Neural progenitor cell (in vitro differentiated cells): Measurements from ENCODE around the gene HSP90AB1. TPM values are rescaled to one million over a fixed set of nuclear protein-coding genes. Genes with fewer than 3 reads are reported as not detected.
A peak's percentile ranks its signal among the peaks of the same experiment; 100 is the strongest.

ENCODE experiments used
- DNase-seq: peaks from one replicate; pipeline ENCODE4 v3.0.0-alpha.2; 2016; ENCODE audit warnings: low spot score
- H2AFZ ChIP-seq: fragments of 200-600 bp; sonication (generic); replicated peaks from 2 replicates; pipeline ENCODE4 v1.6.1; 2016; ENCODE audit warnings: antibody characterized with exemption
- H3F3A ChIP-seq: fragments of 200-600 bp; sonication (generic); 2 replicates; pipeline ENCODE4 v1.6.1; 2016; ENCODE audit warnings: antibody characterized with exemption, low read depth
- H3K27ac ChIP-seq: fragments of 200-600 bp; sonication (generic); 2 replicates; pipeline ENCODE4 v1.5.1; 2016; ENCODE audit warnings: mild to moderate bottlenecking
- H3K27me3 ChIP-seq: fragments of 200-600 bp; sonication (generic); 2 replicates; pipeline ENCODE4 v1.6.1; 2016; ENCODE audit warnings: mild to moderate bottlenecking, moderate library complexity
- H3K36me3 ChIP-seq: fragments of 200-600 bp; sonication (generic); 2 replicates; pipeline ENCODE4 v1.5.1; 2016
- H3K4me1 ChIP-seq: fragments of 200-600 bp; sonication (generic); 2 replicates; pipeline ENCODE4 v1.6.1; 2016; ENCODE audit warnings: mixed run types
- H3K4me2 ChIP-seq: fragments of 200-600 bp; sonication (generic); 2 replicates; pipeline ENCODE4 v1.6.1; 2016
- H3K4me3 ChIP-seq: fragments of 200-600 bp; sonication (generic); 2 replicates; pipeline ENCODE4 v1.5.1; 2016
- H3K79me2 ChIP-seq: fragments of 200-600 bp; sonication (generic); 2 replicates; pipeline ENCODE4 v1.6.1; 2016; ENCODE audit warnings: low read depth
- H3K9ac ChIP-seq: fragments of 200-600 bp; sonication (generic); 2 replicates; pipeline ENCODE4 v1.6.1; 2016
- H3K9me3 ChIP-seq: fragments of 200-600 bp; sonication (generic); 2 replicates; pipeline ENCODE4 v1.5.1; 2016; ENCODE audit warnings: low read depth
- H4K20me1 ChIP-seq: fragments of 200-600 bp; sonication (generic); 2 replicates; pipeline ENCODE4 v1.6.1; 2016; ENCODE audit warnings: low read depth
- H3K27ac Mint-ChIP-seq: 3 replicates; pipeline ENCODE4 v1.8.0; 2021; ENCODE audit warnings: mixed read lengths
- H3K27me3 Mint-ChIP-seq: 2 replicates; pipeline ENCODE4 v1.8.0; 2022; ENCODE audit warnings: low read depth, mild to moderate bottlenecking, inconsistent platforms, moderate library complexity, mixed read lengths; ENCODE audit not compliant: insufficient read depth
- H3K36me3 Mint-ChIP-seq: 3 replicates; pipeline ENCODE4 v1.8.0; 2021; ENCODE audit warnings: mixed read lengths
- H3K4me1 Mint-ChIP-seq: 3 replicates; pipeline ENCODE4 v1.8.0; 2021; ENCODE audit warnings: mixed read lengths
- H3K4me3 Mint-ChIP-seq: 3 replicates; pipeline ENCODE4 v1.8.0; 2021; ENCODE audit warnings: mild to moderate bottlenecking, moderate library complexity, mixed read lengths
- H3K9me3 Mint-ChIP-seq: 3 replicates; pipeline ENCODE4 v1.8.0; 2020; ENCODE audit warnings: mixed read lengths
- EZH2 ChIP-seq: fragments of 200-600 bp; sonication (generic); IDR thresholded peaks from 2 replicates; pipeline ENCODE4 v1.6.1; 2017; ENCODE audit warnings: antibody characterized with exemption, mild to moderate bottlenecking, moderate library complexity
- EZH2phosphoT487 ChIP-seq: fragments of 200-600 bp; sonication (generic); IDR thresholded peaks from 2 replicates; pipeline ENCODE4 v1.6.1; 2017; ENCODE audit warnings: antibody characterized with exemption
- total RNA-seq: library from RNA; depleted of rRNA; stranded (reverse); fragments of >200 nt; gene quantifications from 2 replicates; pipeline ENCODE4 v1.2.3, GENCODE V29; 2015; ENCODE audit warnings: low replicate concordance
- TF ChIP-seq, protein P1 (sequence below): fragments of 200-600 bp; sonication (generic); IDR thresholded peaks from 2 replicates; pipeline ENCODE4 v1.5.1; 2017; ENCODE audit warnings: antibody characterized with exemption, mild to moderate bottlenecking

Gene HSP90AB1
- total RNA-seq, 1 donor from 2014 or later: 2,068 TPM

DNA sequence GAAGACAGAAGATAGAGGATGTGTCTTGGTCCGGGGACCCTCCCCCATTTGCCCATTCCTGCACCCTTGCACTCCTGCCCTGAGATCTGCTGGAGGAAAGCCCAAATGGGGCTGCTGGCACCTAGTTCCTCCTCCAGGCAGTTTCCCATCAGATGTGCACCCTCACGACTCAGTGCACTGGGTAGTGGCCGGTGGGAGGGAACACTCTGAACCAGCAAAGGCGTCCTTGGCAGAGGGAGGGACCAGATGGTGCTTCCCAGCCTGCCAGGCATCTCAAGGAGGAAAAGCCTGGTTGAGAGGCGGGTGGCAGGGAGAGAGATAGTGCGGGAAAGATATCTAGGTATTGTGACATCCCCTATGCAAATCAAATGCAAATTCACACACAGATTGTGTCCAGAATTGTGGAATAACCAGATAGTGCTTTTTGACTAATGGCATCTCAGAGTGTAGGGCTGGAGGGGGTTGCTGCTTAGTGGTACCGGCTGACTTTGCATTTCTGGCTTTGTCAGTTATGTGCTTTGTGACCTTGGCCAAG is 42.9 kb downstream of the HSP90AB1 start:
- H3K79me2 ChIP-seq: no peaks in the 10 kb centered on the region
- Mint-ChIP-seq H3K27me3 (peaks cover 26% of the 10 kb centered on the region), H3K36me3 (no peaks in the 10 kb centered on the region), H3K9me3 (no peaks in the 10 kb centered on the region), H3K4me1 (no peaks in the 10 kb centered on the region), H3K4me3 (peak overlapping the region; percentile 28), H3K27ac (peak overlapping the region; percentile 57)
- no peaks in the 10 kb centered on the region for H3K36me3 ChIP-seq
- no peaks in the 10 kb centered on the region for H3K4me1 ChIP-seq
- H3K9me3 ChIP-seq: no peaks in the 10 kb centered on the region
- H4K20me1 ChIP-seq: peaks cover 10% of the 10 kb centered on the region
- TF ChIP-seq EZH2 (no peak), EZH2phosphoT487 (no peak)
- TF ChIP-seq, protein P1, sequence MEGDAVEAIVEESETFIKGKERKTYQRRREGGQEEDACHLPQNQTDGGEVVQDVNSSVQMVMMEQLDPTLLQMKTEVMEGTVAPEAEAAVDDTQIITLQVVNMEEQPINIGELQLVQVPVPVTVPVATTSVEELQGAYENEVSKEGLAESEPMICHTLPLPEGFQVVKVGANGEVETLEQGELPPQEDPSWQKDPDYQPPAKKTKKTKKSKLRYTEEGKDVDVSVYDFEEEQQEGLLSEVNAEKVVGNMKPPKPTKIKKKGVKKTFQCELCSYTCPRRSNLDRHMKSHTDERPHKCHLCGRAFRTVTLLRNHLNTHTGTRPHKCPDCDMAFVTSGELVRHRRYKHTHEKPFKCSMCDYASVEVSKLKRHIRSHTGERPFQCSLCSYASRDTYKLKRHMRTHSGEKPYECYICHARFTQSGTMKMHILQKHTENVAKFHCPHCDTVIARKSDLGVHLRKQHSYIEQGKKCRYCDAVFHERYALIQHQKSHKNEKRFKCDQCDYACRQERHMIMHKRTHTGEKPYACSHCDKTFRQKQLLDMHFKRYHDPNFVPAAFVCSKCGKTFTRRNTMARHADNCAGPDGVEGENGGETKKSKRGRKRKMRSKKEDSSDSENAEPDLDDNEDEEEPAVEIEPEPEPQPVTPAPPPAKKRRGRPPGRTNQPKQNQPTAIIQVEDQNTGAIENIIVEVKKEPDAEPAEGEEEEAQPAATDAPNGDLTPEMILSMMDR: no peak
- H3F3A ChIP-seq: no peaks in the 10 kb centered on the region
- H3K27ac ChIP-seq: no peak overlapping the region
- H3K4me2 ChIP-seq: no peak overlapping the region
- H3K4me3 ChIP-seq: no peak overlapping the region
- DNase-seq: no peak
- H3K27me3 ChIP-seq: peaks cover 83% of the 10 kb centered on the region
- H3K9ac ChIP-seq: no peak overlapping the region
- no peak overlapping the region for H2AFZ ChIP-seq

DNA sequence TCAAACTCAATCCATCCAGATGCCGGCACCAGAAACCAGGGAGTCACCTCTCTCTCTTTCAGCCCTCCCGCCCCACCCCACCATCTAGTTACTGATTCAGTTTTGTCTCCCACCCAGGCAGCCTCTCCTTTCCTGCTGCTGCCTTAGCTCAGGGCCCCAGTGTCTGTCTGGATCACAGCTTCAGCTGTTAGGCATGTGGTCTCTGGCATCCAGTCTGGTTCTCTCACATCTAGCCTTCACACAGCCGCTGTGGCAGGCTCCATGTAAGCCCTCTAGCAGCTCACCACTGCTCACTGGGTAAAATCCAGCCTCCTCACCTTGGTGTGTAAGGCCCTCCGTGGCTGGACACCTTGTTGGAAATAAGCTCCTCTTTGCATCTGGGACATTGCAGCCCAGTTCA is 44.9 kb downstream of the HSP90AB1 start:
- no peaks in the 10 kb centered on the region for H3F3A ChIP-seq
- no peaks in the 10 kb centered on the region for H3K9me3 ChIP-seq
- H3K27me3 ChIP-seq: peaks cover 84% of the 10 kb centered on the region
- H3K9ac ChIP-seq: no peak overlapping the region
- no peak overlapping the region for H3K4me2 ChIP-seq
- no peaks in the 10 kb centered on the region for H4K20me1 ChIP-seq
- Mint-ChIP-seq H3K27ac (no peak overlapping the region), H3K4me1 (peaks cover 5% of the 10 kb centered on the region), H3K9me3 (peaks cover 2% of the 10 kb centered on the region), H3K36me3 (no peaks in the 10 kb centered on the region), H3K4me3 (no peak overlapping the region), H3K27me3 (peaks cover 23% of the 10 kb centered on the region)
- H3K36me3 ChIP-seq: no peaks in the 10 kb centered on the region
- H3K27ac ChIP-seq: no peak overlapping the region
- H3K4me1 ChIP-seq: peaks cover under 1% of the 10 kb centered on the region
- no peak overlapping the region for H2AFZ ChIP-seq
- DNase-seq: no peak
- TF ChIP-seq EZH2 (no peak), EZH2phosphoT487 (no peak)
- TF ChIP-seq, protein P1: no peak
- no peak overlapping the region for H3K4me3 ChIP-seq
- H3K79me2 ChIP-seq: no peaks in the 10 kb centered on the region

DNA sequence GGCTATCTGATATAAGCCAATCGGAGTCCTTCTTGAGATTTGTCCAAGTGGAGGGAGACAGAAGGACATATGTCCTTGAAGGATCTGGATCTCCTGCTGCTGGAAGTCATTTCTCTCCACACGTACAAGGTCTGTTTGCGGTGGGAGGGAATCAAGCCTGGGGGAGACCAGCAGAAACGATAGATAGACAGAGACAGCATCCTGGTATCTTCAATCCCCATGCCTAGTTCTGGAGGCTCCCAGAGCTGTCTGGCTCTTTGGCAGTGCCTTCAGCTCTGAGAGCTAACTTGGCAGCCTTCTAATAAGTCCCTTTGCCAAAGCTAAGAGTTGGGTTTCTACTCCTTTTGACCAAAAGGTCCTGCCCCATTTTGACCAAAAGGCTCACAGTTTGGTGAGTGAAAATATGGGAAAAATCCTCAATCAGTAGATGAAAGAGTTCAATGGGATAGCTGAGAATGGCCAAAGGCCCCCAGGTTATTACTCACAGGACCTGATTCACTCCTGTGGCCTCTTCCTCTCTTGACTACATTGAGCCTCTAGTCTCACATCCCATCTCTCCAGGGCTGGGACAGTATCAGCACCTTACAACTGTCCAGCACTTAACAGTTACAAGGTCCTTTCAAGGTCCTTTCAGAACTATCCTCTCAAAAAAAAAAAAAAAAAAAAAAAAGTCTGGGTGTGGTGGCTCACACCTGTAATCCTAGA is 45.9 kb downstream of the HSP90AB1 start:
- Histone ChIP-seq H3K4me1 (peaks cover 2% of the 10 kb centered on the region), H3K4me2 (no peak overlapping the region), H3K36me3 (no peaks in the 10 kb centered on the region), H3K9me3 (no peaks in the 10 kb centered on the region), H3K27me3 (peaks cover 83% of the 10 kb centered on the region), H2AFZ (no peak overlapping the region), H3K9ac (no peak overlapping the region), H3K4me3 (no peak overlapping the region), H4K20me1 (peaks cover under 1% of the 10 kb centered on the region), H3F3A (no peaks in the 10 kb centered on the region), H3K27ac (no peak overlapping the region), H3K79me2 (no peaks in the 10 kb centered on the region)
- peaks cover 2% of the 10 kb centered on the region for H3K9me3 Mint-ChIP-seq
- peaks cover 9% of the 10 kb centered on the region for H3K4me1 Mint-ChIP-seq
- H3K4me3 Mint-ChIP-seq: no peak overlapping the region
- no peak for DNase-seq
- no peaks in the 10 kb centered on the region for H3K36me3 Mint-ChIP-seq
- no peak overlapping the region for H3K27ac Mint-ChIP-seq
- TF ChIP-seq EZH2 (no peak), EZH2phosphoT487 (no peak)
- TF ChIP-seq, protein P1: no peak
- peaks cover 20% of the 10 kb centered on the region for H3K27me3 Mint-ChIP-seq
